H9 (cell line): ENCODE measurements around the gene SELE. TPM values are rescaled to one million over a fixed set of nuclear protein-coding genes. Genes with fewer than 3 reads are reported as not detected.
"Not testable (repeated sequence)": the region's sequence is repeated elsewhere in the genome, so short reads cannot be mapped to it uniquely, and the experiment has no call there.

Experiments used
- DNase-seq: peaks from one replicate; pipeline ENCODE4 v3.0.0-alpha.2; 2017
- H2AFZ ChIP-seq: one replicate; pipeline ENCODE4 v1.6.1; 2013; ENCODE audit warnings: mild to moderate bottlenecking, low read length, control low read depth, moderate library complexity
- H2AK5ac ChIP-seq: 2 replicates; pipeline ENCODE4 v1.6.1; 2013; ENCODE audit warnings: low read length, control low read depth, mixed read lengths; ENCODE audit not compliant: insufficient read length
- H2BK120ac ChIP-seq: one replicate; pipeline ENCODE4 v1.6.1; 2013; ENCODE audit warnings: low read depth, mild to moderate bottlenecking, low read length, control low read depth, inconsistent platforms; ENCODE audit not compliant: poor library complexity, severe bottlenecking
- H2BK12ac ChIP-seq: 2 replicates; pipeline ENCODE4 v1.6.1; 2013; ENCODE audit warnings: low read length, control low read depth, mixed read lengths, low read depth; ENCODE audit not compliant: insufficient read length
- H2BK15ac ChIP-seq: 2 replicates; pipeline ENCODE4 v1.6.1; 2013; ENCODE audit warnings: low read depth, low read length, control low read depth
- H2BK20ac ChIP-seq: one replicate; pipeline ENCODE4 v1.6.1; 2013; ENCODE audit warnings: low read depth, mild to moderate bottlenecking, low read length, control low read depth, inconsistent platforms; ENCODE audit not compliant: poor library complexity, severe bottlenecking
- H2BK5ac ChIP-seq: 2 replicates; pipeline ENCODE4 v1.6.1; 2013; ENCODE audit warnings: low read length, control low read depth, mixed read lengths; ENCODE audit not compliant: insufficient read length
- H3K14ac ChIP-seq: 2 replicates; pipeline ENCODE4 v1.6.1; 2013; ENCODE audit warnings: low read length, control low read depth; ENCODE audit not compliant: insufficient read depth
- H3K18ac ChIP-seq: 2 replicates; pipeline ENCODE4 v1.6.1; 2013; ENCODE audit warnings: low read depth, mild to moderate bottlenecking, mixed read lengths, low read length, control low read depth; ENCODE audit not compliant: insufficient read length
- H3K23ac ChIP-seq: 2 replicates; pipeline ENCODE4 v1.6.1; 2013; ENCODE audit warnings: low read length, control low read depth, mixed read lengths, low read depth; ENCODE audit not compliant: insufficient read length
- H3K23me2 ChIP-seq: 2 replicates; pipeline ENCODE4 v1.6.1; 2013; ENCODE audit warnings: low read depth, mild to moderate bottlenecking, mixed read lengths, low read length, control low read depth; ENCODE audit not compliant: insufficient read length, poor library complexity, severe bottlenecking
- H3K27ac ChIP-seq: 2 replicates; pipeline ENCODE4 v1.5.1; 2013; ENCODE audit warnings: low read length, control low read depth, mixed read lengths, low read depth; ENCODE audit not compliant: insufficient read length
- H3K27me3 ChIP-seq: 2 replicates; pipeline ENCODE4 v1.6.1; 2013; ENCODE audit warnings: low read length, control low read depth, inconsistent platforms; ENCODE audit not compliant: insufficient read depth
- H3K4ac ChIP-seq: 2 replicates; pipeline ENCODE4 v1.6.1; 2013; ENCODE audit warnings: low read depth, mild to moderate bottlenecking, control low read depth, inconsistent platforms, low read length, moderate library complexity
- H3K4me1 ChIP-seq: 2 replicates; pipeline ENCODE4 v1.6.1; 2013; ENCODE audit warnings: low read length, control low read depth, inconsistent platforms; ENCODE audit not compliant: insufficient read depth
- H3K4me2 ChIP-seq: 2 replicates; pipeline ENCODE4 v1.6.1; 2013; ENCODE audit warnings: low read length, control low read depth, mixed read lengths; ENCODE audit not compliant: insufficient read length, insufficient read depth
- H3K56ac ChIP-seq: 2 replicates; pipeline ENCODE4 v1.6.1; 2013; ENCODE audit warnings: low read depth, mild to moderate bottlenecking, mixed read lengths, low read length, control low read depth; ENCODE audit not compliant: insufficient read length
- H3K79me1 ChIP-seq: 2 replicates; pipeline ENCODE4 v1.6.1; 2013; ENCODE audit warnings: low read depth, mild to moderate bottlenecking, moderate library complexity, low read length, control low read depth, inconsistent platforms; ENCODE audit not compliant: insufficient read depth, poor library complexity, severe bottlenecking
- H3K79me2 ChIP-seq: 2 replicates; pipeline ENCODE4 v1.6.1; 2013; ENCODE audit warnings: low read length, control low read depth, inconsistent platforms; ENCODE audit not compliant: insufficient read depth
- H3K9ac ChIP-seq: 2 replicates; pipeline ENCODE4 v1.6.1; 2013; ENCODE audit warnings: low read length, control low read depth, mixed read lengths; ENCODE audit not compliant: insufficient read length; ENCODE audit errors: extremely low read depth
- H3K9me3 ChIP-seq: one replicate; pipeline ENCODE4 v1.6.1; 2013; ENCODE audit warnings: low read depth, low read length, inconsistent platforms; ENCODE audit not compliant: control insufficient read depth
- H3T11ph ChIP-seq: one replicate; pipeline ENCODE4 v1.6.1; 2013; ENCODE audit warnings: mild to moderate bottlenecking, low read length, control low read depth, inconsistent platforms
- H4K20me1 ChIP-seq: one replicate; pipeline ENCODE4 v1.6.1; 2013; ENCODE audit not compliant: control insufficient read depth, insufficient read length, insufficient read depth
- H4K5ac ChIP-seq: 2 replicates; pipeline ENCODE4 v1.6.1; 2013; ENCODE audit warnings: low read depth, mild to moderate bottlenecking, mixed read lengths, low read length, control low read depth; ENCODE audit not compliant: insufficient read length
- H4K8ac ChIP-seq: replicated peaks from 2 replicates; pipeline ENCODE4 v1.6.1; 2013; ENCODE audit warnings: low read length, control low read depth, mixed read lengths, low read depth; ENCODE audit not compliant: insufficient read length
- H4K91ac ChIP-seq: 2 replicates; pipeline ENCODE4 v1.6.1; 2013; ENCODE audit warnings: low read depth, mild to moderate bottlenecking, moderate library complexity, mixed read lengths, low read length, control low read depth; ENCODE audit not compliant: insufficient read length
- H3K27ac Mint-ChIP-seq, 3 experiments: 2 replicates in 2 of 3; 3 replicates in 1 of 3; pipeline ENCODE4 v1.8.0; 2020 to 2021; ENCODE audit warnings: mixed read lengths in 3 of 3, mild to moderate bottlenecking in 1 of 3, moderate library complexity in 1 of 3
- H3K27me3 Mint-ChIP-seq: 2 replicates; pipeline ENCODE4 v1.8.0; 2021; ENCODE audit warnings: low read depth, mild to moderate bottlenecking, moderate library complexity, mixed read lengths
- H3K36me3 Mint-ChIP-seq, 3 experiments: 2 replicates in 2 of 3; 3 replicates in 1 of 3; pipeline ENCODE4 v1.8.0; 2020 to 2021; ENCODE audit warnings: low read depth in 3 of 3, mixed read lengths in 3 of 3; ENCODE audit not compliant: insufficient read depth in 1 of 3
- H3K4me1 Mint-ChIP-seq, 2 experiments: 2 replicates each; pipeline ENCODE4 v1.8.0; 2020; ENCODE audit warnings: mixed read lengths in 2 of 2
- H3K4me3 Mint-ChIP-seq, 2 experiments: 2 replicates in 1 of 2; 3 replicates in 1 of 2; pipeline ENCODE4 v1.8.0; 2020 to 2021; ENCODE audit warnings: mild to moderate bottlenecking in 2 of 2, mixed read lengths in 2 of 2, moderate library complexity in 1 of 2
- H3K9me3 Mint-ChIP-seq, 2 experiments: 2 replicates in 1 of 2; 3 replicates in 1 of 2; pipeline ENCODE4 v1.8.0; 2020; ENCODE audit warnings: mild to moderate bottlenecking in 2 of 2, mixed read lengths in 2 of 2, moderate library complexity in 1 of 2
- WGBS: extraction: QIAGEN DNeasy Blood & Tissue Kit; methylation state at CpG from one replicate; pipeline ENCODE4 v1.1.7; 2013; ENCODE audit warnings: missing lambda C conversion rate, low lambda C conversion rate, mixed read lengths; ENCODE audit not compliant: insufficient read length; ENCODE audit errors: extremely low coverage; 5-methylcytosine and 5-hydroxymethylcytosine counted together
- total RNA-seq: library from RNA; stranded (reverse); gene quantifications from 2 replicates; pipeline ENCODE4 v1.2.1, GENCODE V29; 2021
- TF ChIP-seq, protein P1 (sequence below): fragments of 200-600 bp; sonication (generic); conservative IDR thresholded peaks from 3 replicates; pipeline ENCODE4 v1.8.0; 2021; ENCODE audit warnings: antibody characterized with exemption, mild to moderate bottlenecking

Gene SELE
- total RNA-seq, 1 experiment from 2014 or later: not detected

DNA sequence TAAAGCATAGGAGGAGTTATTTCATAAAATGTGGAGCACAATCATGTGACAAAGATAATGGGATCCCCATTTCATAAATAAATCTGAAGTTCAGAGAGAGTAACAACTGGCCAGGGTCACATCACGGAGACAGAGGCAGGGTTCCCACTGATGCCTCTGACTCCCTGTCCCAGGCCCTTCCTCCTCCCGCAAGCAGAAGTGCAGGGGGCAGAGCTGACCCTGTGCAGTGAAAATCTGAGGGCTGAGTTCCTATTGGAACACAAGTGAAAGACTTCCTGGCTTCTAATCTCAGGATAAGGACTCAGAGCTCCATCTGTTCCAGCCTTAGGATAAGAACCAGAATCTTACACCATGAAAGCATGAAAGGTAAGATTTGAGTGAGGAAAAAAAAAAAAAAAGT is 44.5 kb downstream of the SELE start:
- H2BK120ac ChIP-seq: no peak overlapping the region
- WGBS: no CpG with 5 or more reads among the region's 2 CpGs
- H2BK12ac ChIP-seq: no peak overlapping the region
- H3K79me1 ChIP-seq: no peaks in the 10 kb centered on the region
- no peaks in the 10 kb centered on the region for H3K4me1 ChIP-seq
- no peak overlapping the region for H2BK20ac ChIP-seq
- no peak overlapping the region for H4K8ac ChIP-seq
- H3K23me2 ChIP-seq: no peaks in the 10 kb centered on the region
- no peak for DNase-seq
- no peaks in the 10 kb centered on the region for H3K9me3 Mint-ChIP-seq
- no peak overlapping the region for H2AFZ ChIP-seq
- TF ChIP-seq, protein P1, sequence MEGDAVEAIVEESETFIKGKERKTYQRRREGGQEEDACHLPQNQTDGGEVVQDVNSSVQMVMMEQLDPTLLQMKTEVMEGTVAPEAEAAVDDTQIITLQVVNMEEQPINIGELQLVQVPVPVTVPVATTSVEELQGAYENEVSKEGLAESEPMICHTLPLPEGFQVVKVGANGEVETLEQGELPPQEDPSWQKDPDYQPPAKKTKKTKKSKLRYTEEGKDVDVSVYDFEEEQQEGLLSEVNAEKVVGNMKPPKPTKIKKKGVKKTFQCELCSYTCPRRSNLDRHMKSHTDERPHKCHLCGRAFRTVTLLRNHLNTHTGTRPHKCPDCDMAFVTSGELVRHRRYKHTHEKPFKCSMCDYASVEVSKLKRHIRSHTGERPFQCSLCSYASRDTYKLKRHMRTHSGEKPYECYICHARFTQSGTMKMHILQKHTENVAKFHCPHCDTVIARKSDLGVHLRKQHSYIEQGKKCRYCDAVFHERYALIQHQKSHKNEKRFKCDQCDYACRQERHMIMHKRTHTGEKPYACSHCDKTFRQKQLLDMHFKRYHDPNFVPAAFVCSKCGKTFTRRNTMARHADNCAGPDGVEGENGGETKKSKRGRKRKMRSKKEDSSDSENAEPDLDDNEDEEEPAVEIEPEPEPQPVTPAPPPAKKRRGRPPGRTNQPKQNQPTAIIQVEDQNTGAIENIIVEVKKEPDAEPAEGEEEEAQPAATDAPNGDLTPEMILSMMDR: no peak
- H3K4ac ChIP-seq: no peak overlapping the region
- H3K4me2 ChIP-seq: no peak overlapping the region
- no peak overlapping the region for H2BK5ac ChIP-seq
- no peak overlapping the region for H2AK5ac ChIP-seq
- no peak overlapping the region for H4K5ac ChIP-seq
- H3K36me3 Mint-ChIP-seq: no peaks in the 10 kb centered on the region
- no peak overlapping the region for H3T11ph ChIP-seq
- H3K56ac ChIP-seq: no peak overlapping the region
- no peaks in the 10 kb centered on the region for H4K20me1 ChIP-seq
- peaks cover 23% of the 10 kb centered on the region for H3K27me3 Mint-ChIP-seq
- H3K27ac ChIP-seq: no peak overlapping the region
- H3K4me3 Mint-ChIP-seq: no peak overlapping the region
- peaks cover 24% of the 10 kb centered on the region in 2 experiments for H3K4me1 Mint-ChIP-seq
- H3K9ac ChIP-seq: no peak overlapping the region
- no peaks in the 10 kb centered on the region for H3K9me3 ChIP-seq
- H3K79me2 ChIP-seq: no peaks in the 10 kb centered on the region
- H3K14ac ChIP-seq: no peak overlapping the region
- H3K18ac ChIP-seq: no peak overlapping the region
- peaks cover 59% of the 10 kb centered on the region; the same call in 1 of the 2 replicates for H3K27me3 ChIP-seq
- H3K23ac ChIP-seq: no peak overlapping the region
- H3K27ac Mint-ChIP-seq: no peak overlapping the region; a peak in 1 of 7 replicates
- H4K91ac ChIP-seq: no peak overlapping the region
- H2BK15ac ChIP-seq: no peak overlapping the region

DNA sequence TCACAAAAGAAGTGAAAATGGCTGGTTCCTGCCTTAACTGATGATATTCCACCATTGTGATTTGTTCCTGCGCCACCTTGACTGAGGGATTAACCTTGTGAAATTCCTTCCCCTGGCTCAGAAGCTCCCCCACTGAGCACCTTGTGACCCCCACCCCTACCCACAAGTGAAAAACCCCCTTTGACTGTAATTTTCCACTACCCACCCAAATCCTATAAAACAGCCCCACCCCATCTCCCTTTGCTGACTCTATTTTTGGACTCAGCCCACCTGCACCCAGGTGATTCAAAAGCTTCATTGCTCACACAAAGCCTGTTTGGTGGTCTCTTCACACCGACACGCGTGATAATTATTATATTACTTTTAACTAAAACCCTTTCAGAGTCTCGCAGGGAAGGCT is 45.5 kb downstream of the SELE start:
- H3K23me2 ChIP-seq, H3T11ph ChIP-seq, H4K5ac ChIP-seq, H2BK12ac ChIP-seq, H4K20me1 ChIP-seq, H2AK5ac ChIP-seq, H4K91ac ChIP-seq, H3K18ac ChIP-seq, DNase-seq, H3K9me3 Mint-ChIP-seq, H3K4me1 ChIP-seq, H3K79me1 ChIP-seq, H2AFZ ChIP-seq, H3K9ac ChIP-seq, H3K27ac Mint-ChIP-seq, H3K4me2 ChIP-seq, H2BK5ac ChIP-seq, H3K4me3 Mint-ChIP-seq, H3K79me2 ChIP-seq, H2BK120ac ChIP-seq, H3K36me3 Mint-ChIP-seq, H3K27ac ChIP-seq, H3K4ac ChIP-seq, H3K14ac ChIP-seq, H3K23ac ChIP-seq, H2BK20ac ChIP-seq, H4K8ac ChIP-seq, H2BK15ac ChIP-seq, H3K56ac ChIP-seq, H3K9me3 ChIP-seq: not testable (repeated sequence)
- Mint-ChIP-seq H3K4me1 (peaks cover 24% of the 10 kb centered on the region in 2 experiments), H3K27me3 (peaks cover 13% of the 10 kb centered on the region)
- WGBS: no CpG with 5 or more reads among the region's 5 CpGs
- peaks cover 57% of the 10 kb centered on the region; the same call in 1 of the 2 replicates for H3K27me3 ChIP-seq
